SK-N-SH treated with all-trans-retinoic acid at 6 μM for 48 hours (cell line): ENCODE results near the gene DUSP7.
A peak's percentile ranks its signal among the peaks of the same experiment; 100 is the strongest.

Experiments used
- ATAC-seq: fragments of 200-7000 bp; cut with Tn5 transposase; 3 replicates; pipeline ENCODE4 v1.9.1; 2020; ENCODE audit warnings: mild to moderate bottlenecking, moderate library complexity
- ARNTL ChIP-seq: fragments of 450-650 bp; formaldehyde crosslinking; IDR thresholded peaks from 2 replicates; pipeline ENCODE4 v1.5.0; 2020; ENCODE audit warnings: low read depth, mild to moderate bottlenecking, moderate library complexity, borderline replicate concordance
- BACH2 ChIP-seq: fragments of 250-450 bp; sonication (Bioruptor Pico); IDR thresholded peaks from 2 replicates; pipeline ENCODE4 v1.9.0; 2021; ENCODE audit warnings: mild to moderate bottlenecking, borderline replicate concordance
- CSRNP3 ChIP-seq: fragments of 250-450 bp; sonication (Bioruptor Pico); IDR thresholded peaks from 2 replicates; pipeline ENCODE4 v1.5.1; 2021; ENCODE audit warnings: mild to moderate bottlenecking, moderate library complexity
- ESRRG ChIP-seq: fragments of 250-450 bp; sonication (Bioruptor Pico); IDR thresholded peaks from 2 replicates; pipeline ENCODE4 v1.6.1; 2021; ENCODE audit warnings: mild to moderate bottlenecking
- GLIS3 ChIP-seq: fragments of 250-450 bp; sonication (Bioruptor Pico); IDR thresholded peaks from 2 replicates; pipeline ENCODE4 v1.5.0; 2020; ENCODE audit warnings: mild to moderate bottlenecking, moderate library complexity
- ISL1 ChIP-seq: fragments of 250-450 bp; sonication (Bioruptor Pico); IDR thresholded peaks from 2 replicates; pipeline ENCODE4 v2.1.2; 2022; ENCODE audit warnings: mild to moderate bottlenecking, moderate library complexity
- OSR1 ChIP-seq: fragments of 250-450 bp; sonication (Bioruptor Pico); IDR thresholded peaks from 2 replicates; pipeline ENCODE4 v1.8.0; 2022; ENCODE audit warnings: moderate library complexity, mild to moderate bottlenecking, inconsistent platforms
- PATZ1 ChIP-seq: fragments of 250-450 bp; sonication (Bioruptor Pico); IDR thresholded peaks from 2 replicates; pipeline ENCODE4 v1.8.0; 2020; ENCODE audit warnings: mild to moderate bottlenecking, moderate library complexity, borderline replicate concordance
- SNAI2 ChIP-seq: fragments of 250-450 bp; sonication (Bioruptor Pico); IDR thresholded peaks from 2 replicates; pipeline ENCODE4 v1.5.0; 2020; ENCODE audit warnings: mild to moderate bottlenecking, moderate library complexity
- TCF4 ChIP-seq: fragments of 250-450 bp; sonication (Bioruptor Pico); IDR thresholded peaks from 2 replicates; pipeline ENCODE4 v1.8.0; 2021; ENCODE audit warnings: mild to moderate bottlenecking, moderate library complexity, borderline replicate concordance
- TOX ChIP-seq: fragments of 250-450 bp; sonication (Bioruptor Pico); IDR thresholded peaks from 2 replicates; pipeline ENCODE4 v1.8.0; 2021; ENCODE audit warnings: mild to moderate bottlenecking, moderate library complexity, borderline replicate concordance
- ZC3H10 ChIP-seq: fragments of 250-450 bp; sonication (Bioruptor Pico); IDR thresholded peaks from 2 replicates; pipeline ENCODE4 v1.5.1; 2021; ENCODE audit warnings: mild to moderate bottlenecking, moderate library complexity
- ZFP3 ChIP-seq: fragments of 250-450 bp; sonication (Bioruptor Pico); IDR thresholded peaks from 2 replicates; pipeline ENCODE4 v1.5.0; 2020; ENCODE audit warnings: mild to moderate bottlenecking, moderate library complexity
- ZFP30 ChIP-seq: fragments of 450-650 bp; formaldehyde crosslinking; IDR thresholded peaks from 2 replicates; pipeline ENCODE4 v1.5.0; 2022; ENCODE audit warnings: mild to moderate bottlenecking, moderate library complexity
- ZNF565 ChIP-seq: fragments of 450-650 bp; formaldehyde crosslinking; conservative IDR thresholded peaks from 2 replicates; pipeline ENCODE4 v1.5.0; 2020; ENCODE audit warnings: low read depth, mild to moderate bottlenecking, moderate library complexity
- ZNF70 ChIP-seq: fragments of 450-650 bp; formaldehyde crosslinking; IDR thresholded peaks from 2 replicates; pipeline ENCODE4 v1.5.0; 2020; ENCODE audit warnings: mild to moderate bottlenecking, moderate library complexity
- ZNF8 ChIP-seq: fragments of 450-650 bp; formaldehyde crosslinking; IDR thresholded peaks from 2 replicates; pipeline ENCODE4 v1.5.0; 2020; ENCODE audit warnings: mild to moderate bottlenecking, moderate library complexity
- TF ChIP-seq, protein P1 (sequence below): fragments of 250-450 bp; sonication (Bioruptor Pico); IDR thresholded peaks from 2 replicates; pipeline ENCODE4 v1.5.1; 2020; ENCODE audit warnings: low read depth, mild to moderate bottlenecking, moderate library complexity
- TF ChIP-seq, protein P2 (sequence below): fragments of 250-450 bp; sonication (Bioruptor Pico); IDR thresholded peaks from 2 replicates; pipeline ENCODE4 v1.5.0; 2020; ENCODE audit warnings: mild to moderate bottlenecking, moderate library complexity
- TF ChIP-seq, protein P3 (sequence below): fragments of 250-450 bp; sonication (Bioruptor Pico); IDR thresholded peaks from 2 replicates; pipeline ENCODE4 v1.8.0; 2021; ENCODE audit warnings: low read depth, mild to moderate bottlenecking, moderate library complexity, borderline replicate concordance

DUSP7 gene

GRCh38 chr3:52023101-52023770 is 33.1 kb downstream of the DUSP7 start:
- TF ChIP-seq, protein P1, sequence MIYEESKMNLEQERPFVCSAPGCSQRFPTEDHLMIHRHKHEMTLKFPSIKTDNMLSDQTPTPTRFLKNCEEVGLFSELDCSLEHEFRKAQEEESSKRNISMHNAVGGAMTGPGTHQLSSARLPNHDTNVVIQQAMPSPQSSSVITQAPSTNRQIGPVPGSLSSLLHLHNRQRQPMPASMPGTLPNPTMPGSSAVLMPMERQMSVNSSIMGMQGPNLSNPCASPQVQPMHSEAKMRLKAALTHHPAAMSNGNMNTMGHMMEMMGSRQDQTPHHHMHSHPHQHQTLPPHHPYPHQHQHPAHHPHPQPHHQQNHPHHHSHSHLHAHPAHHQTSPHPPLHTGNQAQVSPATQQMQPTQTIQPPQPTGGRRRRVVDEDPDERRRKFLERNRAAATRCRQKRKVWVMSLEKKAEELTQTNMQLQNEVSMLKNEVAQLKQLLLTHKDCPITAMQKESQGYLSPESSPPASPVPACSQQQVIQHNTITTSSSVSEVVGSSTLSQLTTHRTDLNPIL (CRISPR knock-in tag): no peak
- TF ChIP-seq ZFP3 (CRISPR knock-in tag): no peak
- no peak for TF ChIP-seq ARNTL (CRISPR knock-in tag)
- TF ChIP-seq ISL1: no peak
- TF ChIP-seq ZNF8: no peak
- no peak for TF ChIP-seq ZNF565 (CRISPR knock-in tag)
- no peak for TF ChIP-seq OSR1 (CRISPR knock-in tag)
- TF ChIP-seq GLIS3 (CRISPR knock-in tag): no peak
- no peak for TF ChIP-seq BACH2 (CRISPR knock-in tag)
- TF ChIP-seq TCF4 (CRISPR knock-in tag): no peak
- no peak for TF ChIP-seq ZNF70 (CRISPR knock-in tag)
- TF ChIP-seq ESRRG (CRISPR knock-in tag): no peak
- TF ChIP-seq TOX (CRISPR knock-in tag): no peak
- TF ChIP-seq, protein P2, sequence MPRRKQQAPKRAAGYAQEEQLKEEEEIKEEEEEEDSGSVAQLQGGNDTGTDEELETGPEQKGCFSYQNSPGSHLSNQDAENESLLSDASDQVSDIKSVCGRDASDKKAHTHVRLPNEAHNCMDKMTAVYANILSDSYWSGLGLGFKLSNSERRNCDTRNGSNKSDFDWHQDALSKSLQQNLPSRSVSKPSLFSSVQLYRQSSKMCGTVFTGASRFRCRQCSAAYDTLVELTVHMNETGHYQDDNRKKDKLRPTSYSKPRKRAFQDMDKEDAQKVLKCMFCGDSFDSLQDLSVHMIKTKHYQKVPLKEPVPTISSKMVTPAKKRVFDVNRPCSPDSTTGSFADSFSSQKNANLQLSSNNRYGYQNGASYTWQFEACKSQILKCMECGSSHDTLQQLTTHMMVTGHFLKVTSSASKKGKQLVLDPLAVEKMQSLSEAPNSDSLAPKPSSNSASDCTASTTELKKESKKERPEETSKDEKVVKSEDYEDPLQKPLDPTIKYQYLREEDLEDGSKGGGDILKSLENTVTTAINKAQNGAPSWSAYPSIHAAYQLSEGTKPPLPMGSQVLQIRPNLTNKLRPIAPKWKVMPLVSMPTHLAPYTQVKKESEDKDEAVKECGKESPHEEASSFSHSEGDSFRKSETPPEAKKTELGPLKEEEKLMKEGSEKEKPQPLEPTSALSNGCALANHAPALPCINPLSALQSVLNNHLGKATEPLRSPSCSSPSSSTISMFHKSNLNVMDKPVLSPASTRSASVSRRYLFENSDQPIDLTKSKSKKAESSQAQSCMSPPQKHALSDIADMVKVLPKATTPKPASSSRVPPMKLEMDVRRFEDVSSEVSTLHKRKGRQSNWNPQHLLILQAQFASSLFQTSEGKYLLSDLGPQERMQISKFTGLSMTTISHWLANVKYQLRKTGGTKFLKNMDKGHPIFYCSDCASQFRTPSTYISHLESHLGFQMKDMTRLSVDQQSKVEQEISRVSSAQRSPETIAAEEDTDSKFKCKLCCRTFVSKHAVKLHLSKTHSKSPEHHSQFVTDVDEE (CRISPR knock-in tag): no peak
- TF ChIP-seq SNAI2 (CRISPR knock-in tag): no peak
- no peak for TF ChIP-seq ZFP30 (CRISPR knock-in tag)
- ATAC-seq: no peak

DNA sequence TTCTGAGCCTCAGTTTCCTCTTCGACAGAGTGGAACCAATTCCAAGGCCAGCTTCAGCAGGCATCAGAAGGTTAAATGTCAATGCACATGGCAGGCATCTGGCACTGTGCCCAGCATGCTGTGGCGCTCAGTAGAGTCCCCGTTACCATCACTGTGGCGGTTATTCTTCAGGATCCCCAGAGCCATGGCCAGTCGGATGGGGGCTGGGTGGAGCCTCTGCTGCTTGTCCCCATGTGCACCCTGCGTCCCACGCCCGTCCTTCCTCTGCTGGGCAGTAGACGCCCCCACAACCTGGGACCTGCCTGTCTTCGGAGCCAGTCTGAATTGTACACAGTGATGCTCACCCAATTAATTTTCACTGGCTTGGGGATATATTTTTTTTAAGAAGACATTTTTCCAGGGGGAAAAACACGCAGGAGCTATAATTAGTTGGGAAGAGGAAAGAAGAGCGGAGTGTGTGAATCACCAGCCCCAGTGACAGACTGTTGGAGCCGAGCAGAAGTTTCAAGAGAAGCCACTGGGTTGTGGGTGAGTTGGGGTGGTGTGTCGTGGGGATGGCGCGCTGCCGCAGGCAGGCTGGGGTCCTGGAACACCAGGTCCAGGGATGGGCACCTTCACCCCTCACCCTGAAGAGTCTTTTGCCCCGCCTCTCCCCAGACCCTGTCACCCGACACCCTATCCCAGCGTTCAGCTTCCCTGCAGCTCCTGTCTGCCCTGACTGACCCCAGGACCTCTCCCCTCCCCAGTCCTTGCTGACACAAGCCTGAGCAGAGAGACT is 33.9 kb downstream of the DUSP7 start:
- TF ChIP-seq TOX (CRISPR knock-in tag): no peak
- peak; percentile 69 for ATAC-seq

- no peak for TF ChIP-seq ZFP3 (CRISPR knock-in tag)
- TF ChIP-seq GLIS3 (CRISPR knock-in tag): no peak
- no peak for TF ChIP-seq ESRRG (CRISPR knock-in tag)
- no peak for TF ChIP-seq ZNF565 (CRISPR knock-in tag)
- no peak for TF ChIP-seq PATZ1
- no peak for TF ChIP-seq ZNF8
- TF ChIP-seq ZC3H10: no peak
- TF ChIP-seq, protein P3, sequence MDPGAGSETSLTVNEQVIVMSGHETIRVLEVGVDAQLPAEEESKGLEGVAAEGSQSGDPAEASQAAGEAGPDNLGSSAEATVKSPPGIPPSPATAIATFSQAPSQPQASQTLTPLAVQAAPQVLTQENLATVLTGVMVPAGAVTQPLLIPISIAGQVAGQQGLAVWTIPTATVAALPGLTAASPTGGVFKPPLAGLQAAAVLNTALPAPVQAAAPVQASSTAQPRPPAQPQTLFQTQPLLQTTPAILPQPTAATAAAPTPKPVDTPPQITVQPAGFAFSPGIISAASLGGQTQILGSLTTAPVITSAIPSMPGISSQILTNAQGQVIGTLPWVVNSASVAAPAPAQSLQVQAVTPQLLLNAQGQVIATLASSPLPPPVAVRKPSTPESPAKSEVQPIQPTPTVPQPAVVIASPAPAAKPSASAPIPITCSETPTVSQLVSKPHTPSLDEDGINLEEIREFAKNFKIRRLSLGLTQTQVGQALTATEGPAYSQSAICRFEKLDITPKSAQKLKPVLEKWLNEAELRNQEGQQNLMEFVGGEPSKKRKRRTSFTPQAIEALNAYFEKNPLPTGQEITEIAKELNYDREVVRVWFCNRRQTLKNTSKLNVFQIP (CRISPR knock-in tag): no peak
- TF ChIP-seq CSRNP3 (CRISPR knock-in tag): no peak
- peak; percentile 6; the same call in 2 of the 3 replicates for ATAC-seq
These were observed 34.7 kb downstream of the DUSP7 start for GRCh38 chr3:52021489-52022268.
